ENCODE measurements around the gene KLHL29.

DNA sequence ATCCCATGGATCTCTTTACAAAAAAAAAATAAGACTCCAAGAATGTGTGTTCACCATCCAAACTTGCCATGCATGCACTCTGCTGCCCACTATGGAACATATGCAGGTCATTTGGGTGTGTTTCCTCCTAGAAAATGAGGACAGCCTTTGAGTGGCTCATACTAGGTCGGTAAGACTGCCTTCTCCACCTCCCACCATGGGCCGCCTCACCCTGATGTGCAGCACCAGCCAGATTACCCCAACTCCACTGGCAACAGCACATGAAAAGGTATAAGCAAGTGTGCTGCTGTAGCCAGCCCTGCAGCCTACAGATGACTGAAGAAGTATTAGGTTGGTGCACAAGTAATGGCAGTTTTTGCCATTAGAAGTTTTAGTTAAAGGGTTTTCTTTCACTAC, 327.8 kb downstream of the KLHL29 start:
- TF ChIP-seq, protein P1, sequence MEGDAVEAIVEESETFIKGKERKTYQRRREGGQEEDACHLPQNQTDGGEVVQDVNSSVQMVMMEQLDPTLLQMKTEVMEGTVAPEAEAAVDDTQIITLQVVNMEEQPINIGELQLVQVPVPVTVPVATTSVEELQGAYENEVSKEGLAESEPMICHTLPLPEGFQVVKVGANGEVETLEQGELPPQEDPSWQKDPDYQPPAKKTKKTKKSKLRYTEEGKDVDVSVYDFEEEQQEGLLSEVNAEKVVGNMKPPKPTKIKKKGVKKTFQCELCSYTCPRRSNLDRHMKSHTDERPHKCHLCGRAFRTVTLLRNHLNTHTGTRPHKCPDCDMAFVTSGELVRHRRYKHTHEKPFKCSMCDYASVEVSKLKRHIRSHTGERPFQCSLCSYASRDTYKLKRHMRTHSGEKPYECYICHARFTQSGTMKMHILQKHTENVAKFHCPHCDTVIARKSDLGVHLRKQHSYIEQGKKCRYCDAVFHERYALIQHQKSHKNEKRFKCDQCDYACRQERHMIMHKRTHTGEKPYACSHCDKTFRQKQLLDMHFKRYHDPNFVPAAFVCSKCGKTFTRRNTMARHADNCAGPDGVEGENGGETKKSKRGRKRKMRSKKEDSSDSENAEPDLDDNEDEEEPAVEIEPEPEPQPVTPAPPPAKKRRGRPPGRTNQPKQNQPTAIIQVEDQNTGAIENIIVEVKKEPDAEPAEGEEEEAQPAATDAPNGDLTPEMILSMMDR (IDR thresholded peaks at IDR 0.05): no peak
- no peak for TF ChIP-seq EZH2 (IDR thresholded peaks at IDR 0.05; ENCODE audit: borderline replicate concordance, insufficient read depth, low read depth, low read length, poor library complexity, severe bottlenecking)

Data from B cell (primary cell).